Bone marrow (tissue), 2 donors: Measurements from ENCODE around the gene SMIM11.
"Not testable (repeated sequence)": the region's sequence is repeated elsewhere in the genome, so short reads cannot be mapped to it uniquely, and the experiment has no call there.

Experiments
- DNase-seq, 2 donors: peaks; one replicate each; lab custom pipeline; 2025; lab: John Stamatoyannopoulos, UW

SMIM11 gene

GRCh38 chr21:34374940-34375618 is at the start of gene SMIM11:
Gene SMIM11 (plus strand): TSS chr21:34375507. CDS start chr21:34379505, 3,998 bp downstream.
- not testable (repeated sequence) for DNase-seq

GRCh38 chr21:34330055-34330454 is 45.3 kb upstream of the SMIM11 start:
- DNase-seq: no peak

GRCh38 chr21:34331726-34332125 is 43.6 kb upstream of the SMIM11 start:
- no peak for DNase-seq

DNA sequence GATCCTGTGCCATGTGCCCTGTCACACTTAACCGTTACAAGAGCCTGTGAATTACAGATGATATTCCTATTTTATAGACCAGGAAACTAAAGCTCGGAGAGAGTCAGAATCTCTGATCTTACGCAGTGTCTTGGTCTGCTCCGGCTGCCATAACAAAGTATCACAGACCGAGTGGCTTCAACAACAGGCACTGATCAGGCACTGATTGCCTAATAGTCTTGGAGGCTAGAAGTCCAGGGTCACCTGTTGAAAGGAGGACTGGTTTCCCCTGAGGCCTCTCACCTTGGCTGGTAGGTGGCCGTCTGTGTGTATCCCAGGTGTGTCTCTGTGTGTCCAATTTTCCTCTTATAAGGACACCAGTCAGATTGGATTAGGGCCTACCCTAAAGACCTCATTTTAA is 43.0 kb upstream of the SMIM11 start:
- no peak for DNase-seq

GRCh38 chr21:34333121-34333739 is 42.1 kb upstream of the SMIM11 start:
- DNase-seq: no peak

DNA sequence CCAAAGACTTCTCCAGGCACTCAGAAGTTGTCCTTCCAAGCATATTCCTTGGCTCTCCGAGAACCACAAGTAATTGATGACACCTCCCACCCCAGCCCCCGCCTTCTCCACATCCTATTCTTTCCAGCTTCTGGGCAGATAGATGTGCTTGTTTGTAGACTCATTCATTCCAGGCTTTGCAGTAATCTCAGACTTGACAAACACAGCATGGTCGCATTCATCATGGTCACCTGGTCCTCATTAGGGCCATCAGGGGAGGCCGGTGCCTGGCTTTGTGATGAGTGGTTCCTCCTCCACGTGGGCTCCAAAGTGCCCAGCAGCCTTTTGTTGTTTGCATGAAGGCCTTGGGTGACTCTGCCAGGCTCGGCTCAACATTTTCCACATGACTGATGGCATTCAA is 40.0 kb upstream of the SMIM11 start:
- DNase-seq: no peak

- no peak for DNase-seq
These were observed 39.1 kb upstream of the SMIM11 start for GRCh38 chr21:34336245-34336644.

GRCh38 chr21:34336756-34337391 is 38.4 kb upstream of the SMIM11 start:
- DNase-seq: no peak

DNA sequence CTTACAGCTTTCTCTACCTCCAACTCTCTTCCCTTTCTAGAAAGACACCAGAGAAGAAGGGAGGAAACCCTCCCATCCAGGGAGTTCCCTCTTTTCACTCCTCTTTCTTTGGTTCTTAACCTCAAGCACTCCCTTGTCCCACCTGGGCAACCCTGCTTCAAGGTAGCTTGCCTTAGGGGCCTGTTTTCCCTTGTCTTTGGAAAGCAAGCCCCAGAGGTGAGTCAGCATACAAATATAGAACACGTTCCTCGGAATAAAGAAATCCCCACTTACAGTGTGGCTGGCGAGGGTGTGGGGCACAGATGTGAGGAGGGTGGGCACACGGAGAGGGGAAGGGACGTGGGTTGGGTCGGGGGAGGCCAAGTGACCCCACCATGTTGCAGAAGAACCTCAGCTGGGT is 37.6 kb upstream of the SMIM11 start:
- DNase-seq: no peak

DNA sequence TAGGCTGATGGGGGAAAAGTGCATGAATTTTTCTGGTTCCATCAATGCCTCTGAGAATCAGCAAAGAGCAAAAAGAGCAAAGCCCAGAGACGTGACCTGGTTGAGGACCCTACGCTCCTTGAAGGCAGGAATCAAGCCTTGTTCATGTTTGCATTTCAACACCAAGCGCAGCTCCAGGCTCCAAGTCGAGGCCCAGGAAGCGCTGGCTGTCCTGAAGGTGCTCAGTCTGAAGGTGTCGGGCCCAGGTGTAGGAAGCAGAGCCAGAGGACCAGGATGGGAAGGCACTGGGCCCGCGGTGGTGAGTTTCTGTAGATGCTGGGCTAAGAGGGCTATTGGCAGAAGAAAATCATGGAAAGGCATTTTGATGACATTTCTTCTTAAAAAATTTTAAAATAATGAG is 37.1 kb upstream of the SMIM11 start:
- DNase-seq: no peak

- DNase-seq: no peak
These were observed 35.2 kb upstream of the SMIM11 start for GRCh38 chr21:34340061-34340460.

DNA sequence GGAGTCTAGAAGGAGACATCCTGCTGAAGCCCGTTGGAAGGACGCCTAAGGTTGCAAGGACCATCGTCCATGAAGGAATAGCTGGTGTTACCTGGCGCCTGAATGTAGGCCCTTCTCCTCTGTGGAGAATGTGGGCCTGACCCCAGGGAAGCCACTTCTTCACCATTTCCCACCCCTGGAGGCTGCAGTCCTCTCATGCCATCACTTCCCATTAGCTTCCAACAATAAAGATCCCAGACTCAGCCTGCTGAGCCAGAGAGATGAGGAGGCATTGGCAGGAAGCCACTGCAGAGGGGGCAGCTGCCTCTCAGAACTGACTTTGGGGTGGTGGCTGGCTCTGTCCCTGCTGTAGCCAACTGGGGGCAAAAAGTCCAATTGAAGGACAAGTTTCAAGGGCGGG is 32.8 kb upstream of the SMIM11 start:
- DNase-seq: no peak

DNA sequence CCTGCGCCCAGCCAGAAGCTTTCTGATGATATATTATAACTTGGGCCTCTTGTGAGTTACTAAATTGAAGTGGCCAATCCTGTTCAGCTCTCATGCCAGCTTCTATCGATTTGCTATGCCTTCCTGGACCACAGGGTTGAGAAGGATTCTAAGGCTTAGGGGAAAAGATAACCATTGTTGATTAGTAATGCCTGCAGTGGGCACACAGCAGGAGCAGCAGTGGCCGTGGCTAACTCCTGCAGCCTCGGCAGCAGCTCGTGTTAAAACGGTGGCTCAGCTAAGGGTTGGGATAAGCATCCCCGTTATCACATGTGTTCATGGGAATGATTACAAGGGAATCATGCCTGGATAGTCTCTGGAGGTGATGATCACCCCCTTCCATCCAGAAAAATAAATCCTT is 32.0 kb upstream of the SMIM11 start:
- no peak for DNase-seq

DNA sequence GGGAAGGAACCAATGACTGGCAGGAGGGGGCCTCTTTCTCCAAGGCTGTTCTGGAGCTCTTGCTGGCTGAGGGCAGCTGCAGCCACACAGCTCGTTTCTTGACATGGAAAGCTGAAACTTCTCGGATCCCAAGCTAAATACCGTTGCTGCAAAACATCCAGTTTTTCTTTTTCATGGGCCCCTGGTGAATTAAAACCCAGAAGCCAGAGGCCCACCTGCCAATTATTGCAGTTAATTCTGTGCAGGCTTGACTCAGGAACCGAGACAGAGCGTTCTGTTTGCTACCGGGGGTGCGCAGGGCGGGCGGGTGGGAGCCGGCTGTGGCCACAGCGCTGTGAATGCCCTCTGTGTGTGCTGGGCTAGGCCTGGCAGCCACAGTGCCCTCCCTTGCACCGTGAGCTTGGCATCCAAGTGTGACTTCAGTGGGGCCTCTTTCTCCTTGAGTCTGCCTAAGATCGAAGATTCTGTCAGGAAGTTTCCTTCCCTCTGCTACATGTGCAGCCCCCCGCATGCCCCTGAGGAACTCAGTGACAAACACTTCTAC is 31.4 kb upstream of the SMIM11 start:
- no peak for DNase-seq

GRCh38 chr21:34344584-34344983 is 30.7 kb upstream of the SMIM11 start:
- no peak for DNase-seq

DNA sequence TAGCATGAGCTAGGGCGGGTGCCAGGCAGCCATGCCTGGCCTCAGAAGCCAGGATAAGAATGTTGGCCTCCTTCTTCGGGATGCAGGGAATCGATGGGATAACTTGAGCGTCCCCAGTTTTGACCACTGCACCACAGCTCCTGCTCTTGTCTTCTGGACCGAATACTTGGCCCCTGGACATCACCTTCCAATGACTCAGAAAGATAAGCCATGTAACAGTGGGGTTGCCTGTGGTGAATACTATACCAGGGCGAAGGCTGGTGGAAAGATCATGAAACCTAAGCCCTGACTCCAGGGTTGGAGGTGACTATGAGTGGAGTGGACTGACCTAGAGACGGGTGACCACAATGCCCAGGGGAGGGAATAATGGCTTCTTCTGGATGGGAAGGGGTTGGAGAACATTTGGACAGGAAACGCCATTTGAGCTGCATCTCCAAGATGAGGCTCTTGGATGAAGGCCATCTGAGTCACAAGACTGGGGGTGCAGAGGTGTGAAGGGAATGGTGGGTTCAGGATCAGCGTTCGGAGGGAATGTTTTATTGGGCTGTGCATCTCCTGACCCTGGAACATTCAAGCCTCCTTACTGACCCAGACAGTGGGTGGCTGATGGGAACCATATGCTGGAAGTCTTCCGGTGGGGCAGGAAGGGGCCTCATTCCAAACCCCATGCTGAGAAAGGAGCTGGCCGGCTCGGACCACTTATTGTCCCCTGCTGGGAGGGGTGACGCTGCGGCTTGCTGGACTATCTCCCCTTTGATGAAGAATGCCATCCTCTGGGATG is 30.0 kb upstream of the SMIM11 start:
- no peak for DNase-seq

DNA sequence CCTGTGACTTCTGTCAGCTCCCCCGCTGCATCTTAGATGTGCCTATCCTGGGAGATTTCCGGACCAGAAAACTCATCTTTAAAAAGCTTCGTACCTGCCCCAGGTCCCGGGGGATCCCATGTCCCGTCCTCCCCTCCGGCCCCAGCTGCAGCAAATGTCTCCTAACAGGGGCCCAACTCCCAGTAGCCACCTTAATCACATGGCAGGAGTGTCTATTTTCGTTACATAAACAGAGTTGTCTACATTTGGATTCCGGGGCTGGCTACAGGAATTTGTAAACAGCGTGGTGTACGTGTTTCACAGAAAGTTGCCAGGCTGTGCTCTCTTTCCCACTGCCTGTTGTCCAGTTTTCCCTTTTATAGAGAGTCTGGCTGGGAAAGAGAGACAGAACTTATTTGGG is 29.4 kb upstream of the SMIM11 start:
- DNase-seq: no peak

DNA sequence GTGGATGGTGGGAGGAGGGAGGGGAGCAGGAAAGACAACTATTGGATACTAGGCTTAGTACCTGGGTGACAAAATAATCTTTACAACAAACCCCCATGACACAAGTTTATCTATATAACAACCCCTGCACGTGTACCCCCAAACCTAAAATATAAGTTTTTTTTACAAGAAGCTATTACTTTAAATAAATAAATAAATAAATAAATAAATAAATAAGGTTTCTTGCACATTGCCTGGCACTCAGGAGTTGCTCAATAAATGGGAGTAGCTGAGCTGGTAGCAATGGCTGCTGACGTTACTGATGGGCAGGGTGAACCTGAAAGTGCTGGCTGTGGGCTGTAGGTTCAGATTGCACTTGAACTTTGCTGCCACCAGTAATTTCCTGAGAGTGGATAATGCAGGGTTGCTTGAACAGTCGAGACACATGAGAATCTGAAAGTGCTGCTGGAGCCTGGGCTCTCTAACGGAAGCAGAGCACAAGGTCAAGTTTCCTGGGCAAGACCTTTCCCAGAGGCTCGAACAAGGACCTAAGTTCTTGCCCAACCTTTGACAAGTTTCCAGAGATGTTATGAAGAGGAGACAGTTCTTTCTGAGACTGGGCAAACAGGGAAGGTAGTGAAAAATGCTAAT is 26.3 kb upstream of the SMIM11 start:
- no peak for DNase-seq

GRCh38 chr21:34351786-34352241 is 23.5 kb upstream of the SMIM11 start:
- DNase-seq: peak in 1 of 2 donors; percentile 13

GRCh38 chr21:34352556-34352955 is 22.8 kb upstream of the SMIM11 start:
- DNase-seq: no peak

DNA sequence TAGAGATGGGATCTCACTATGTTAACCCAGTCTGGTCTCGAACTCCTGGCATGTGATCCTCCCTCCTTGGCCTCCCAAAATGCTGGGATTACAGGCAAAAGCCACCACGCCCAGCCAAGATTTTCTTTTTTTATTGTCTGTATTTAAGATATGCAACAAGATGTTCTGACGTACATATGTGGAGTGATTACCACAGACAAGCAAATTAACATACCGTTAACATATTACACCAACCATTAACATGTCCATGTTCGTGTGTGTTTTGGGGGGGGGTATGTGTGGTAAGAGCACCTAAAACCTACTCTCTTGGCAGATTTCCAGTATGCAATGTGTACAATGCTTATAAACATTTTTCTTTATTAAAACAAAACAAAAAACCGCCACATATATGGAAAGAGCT is 22.1 kb upstream of the SMIM11 start:
- no peak for DNase-seq

GRCh38 chr21:34354836-34355235 is 20.5 kb upstream of the SMIM11 start:
- DNase-seq: no peak
